HUES6 (cell line): ENCODE measurements around the gene PDSS1.

Experiments
- H3K27ac ChIP-seq: 2 replicates; pipeline ENCODE4 v1.7.0; 2013; ENCODE audit warnings: low read depth, mild to moderate bottlenecking, low read length, inconsistent platforms
- H3K27me3 ChIP-seq: 2 replicates; pipeline ENCODE4 v1.6.1; 2013; ENCODE audit warnings: low read length; ENCODE audit not compliant: control insufficient read depth, insufficient read depth
- H3K36me3 ChIP-seq: 2 replicates; pipeline ENCODE4 v1.6.1; 2013; ENCODE audit warnings: low read length; ENCODE audit not compliant: control insufficient read depth, insufficient read depth
- H3K4me1 ChIP-seq: 2 replicates; pipeline ENCODE4 v1.6.1; 2013; ENCODE audit warnings: low read length; ENCODE audit not compliant: control insufficient read depth, insufficient read depth
- H3K4me3 ChIP-seq: 2 replicates; pipeline ENCODE4 v1.5.1; 2013; ENCODE audit warnings: low read depth, low read length
- H3K9ac ChIP-seq: one replicate; pipeline ENCODE4 v1.6.1; 2013; ENCODE audit warnings: mild to moderate bottlenecking, low read length
- H3K9me3 ChIP-seq: 2 replicates; pipeline ENCODE4 v1.6.1; 2013; ENCODE audit warnings: low read depth, low read length; ENCODE audit not compliant: control insufficient read depth, insufficient read depth

PDSS1 gene

GRCh38 chr10:26739071-26739631, 41.6 kb downstream of the PDSS1 start:
- Histone ChIP-seq H3K27ac (0 out of 2 replicates have a peak overlapping the region, but pooled peaks have one; percentile 28), H3K9me3 (no peaks in the 10 kb centered on the region), H3K27me3 (no peaks in the 10 kb centered on the region), H3K36me3 (peaks cover 90% of the 10 kb centered on the region), H3K4me1 (peaks cover under 1% of the 10 kb centered on the region; the same call in 1 of the 2 replicates), H3K4me3 (no peak overlapping the region), H3K9ac (no peak overlapping the region)

GRCh38 chr10:26741368-26741767, 43.9 kb downstream of the PDSS1 start:
- Histone ChIP-seq H3K27ac (no peak overlapping the region), H3K9ac (no peak overlapping the region), H3K36me3 (peaks cover 85% of the 10 kb centered on the region), H3K9me3 (no peaks in the 10 kb centered on the region), H3K4me3 (no peak overlapping the region), H3K4me1 (no peaks in the 10 kb centered on the region), H3K27me3 (no peaks in the 10 kb centered on the region)

GRCh38 chr10:26743091-26743490, 45.6 kb downstream of the PDSS1 start:
- H3K27me3 ChIP-seq = no peaks in the 10 kb centered on the region
- no peaks in the 10 kb centered on the region for H3K4me1 ChIP-seq
- no peak overlapping the region for H3K9ac ChIP-seq
- H3K36me3 ChIP-seq = peaks cover 86% of the 10 kb centered on the region
- H3K9me3 ChIP-seq = no peaks in the 10 kb centered on the region
- 0 out of 2 replicates have a peak overlapping the region, but pooled peaks have one; percentile 38 for H3K27ac ChIP-seq
- no peak overlapping the region for H3K4me3 ChIP-seq

- H3K36me3 ChIP-seq = peaks cover 87% of the 10 kb centered on the region
- no peaks in the 10 kb centered on the region for H3K27me3 ChIP-seq
- no peak overlapping the region for H3K4me3 ChIP-seq
- H3K27ac ChIP-seq = 0 out of 2 replicates have a peak overlapping the region, but pooled peaks have one; percentile 38
- no peaks in the 10 kb centered on the region for H3K9me3 ChIP-seq
- H3K4me1 ChIP-seq = no peaks in the 10 kb centered on the region
- no peak overlapping the region for H3K9ac ChIP-seq
Observed at GRCh38 chr10:26743841-26744240, 46.3 kb downstream of the PDSS1 start.

GRCh38 chr10:26746061-26746460, 48.6 kb downstream of the PDSS1 start:
- no peaks in the 10 kb centered on the region for H3K4me1 ChIP-seq
- peaks cover 82% of the 10 kb centered on the region for H3K36me3 ChIP-seq
- no peak overlapping the region for H3K27ac ChIP-seq
- no peaks in the 10 kb centered on the region for H3K27me3 ChIP-seq
- no peaks in the 10 kb centered on the region for H3K9me3 ChIP-seq
- no peak overlapping the region for H3K4me3 ChIP-seq
- H3K9ac ChIP-seq = no peak overlapping the region

- Histone ChIP-seq H3K4me1 (peaks cover 18% of the 10 kb centered on the region), H3K27me3 (no peaks in the 10 kb centered on the region), H3K4me3 (no peak overlapping the region), H3K9ac (no peak overlapping the region), H3K36me3 (peaks cover 12% of the 10 kb centered on the region; the same call in 1 of the 2 replicates), H3K9me3 (no peaks in the 10 kb centered on the region), H3K27ac (0 out of 2 replicates have a peak overlapping the region, but pooled peaks have one; percentile 17)
Observed at GRCh38 chr10:26755443-26755903, 58.0 kb downstream of the PDSS1 start.

- H3K27ac ChIP-seq = no peak overlapping the region
- H3K4me3 ChIP-seq = no peak overlapping the region
- H3K9me3 ChIP-seq = no peaks in the 10 kb centered on the region
- H3K36me3 ChIP-seq = 0 out of 2 replicates have a peak, but pooled peaks cover 2% of the 10 kb centered on the region
- H3K4me1 ChIP-seq = peaks cover 18% of the 10 kb centered on the region
- H3K27me3 ChIP-seq = no peaks in the 10 kb centered on the region
- no peak overlapping the region for H3K9ac ChIP-seq
Observed at GRCh38 chr10:26759008-26759407, 61.5 kb downstream of the PDSS1 start.

GRCh38 chr10:26765549-26765948, 68.0 kb downstream of the PDSS1 start:
- no peak overlapping the region for H3K27ac ChIP-seq
- peaks cover 11% of the 10 kb centered on the region; the same call in 1 of the 2 replicates for H3K36me3 ChIP-seq
- no peak overlapping the region for H3K9ac ChIP-seq

GRCh38 chr10:26770069-26770468, 72.6 kb downstream of the PDSS1 start:
- H3K9ac ChIP-seq = no peak overlapping the region
- no peaks in the 10 kb centered on the region for H3K9me3 ChIP-seq
- no peaks in the 10 kb centered on the region for H3K27me3 ChIP-seq
- peaks cover 3% of the 10 kb centered on the region; the same call in 1 of the 2 replicates for H3K36me3 ChIP-seq
- peaks cover 11% of the 10 kb centered on the region; the same call in 1 of the 2 replicates for H3K4me1 ChIP-seq
- no peak overlapping the region for H3K4me3 ChIP-seq
- no peak overlapping the region for H3K27ac ChIP-seq

More at GRCh38 chr10:26765549-26765948, 68.0 kb downstream of the PDSS1 start:
- H3K27me3 ChIP-seq = no peaks in the 10 kb centered on the region
- H3K4me3 ChIP-seq = no peak overlapping the region
- peaks cover 7% of the 10 kb centered on the region; the same call in 1 of the 2 replicates for H3K4me1 ChIP-seq
- no peaks in the 10 kb centered on the region for H3K9me3 ChIP-seq

GRCh38 chr10:26773633-26774032, 76.1 kb downstream of the PDSS1 start:
- H3K9me3 ChIP-seq = no peaks in the 10 kb centered on the region
- H3K27me3 ChIP-seq = no peaks in the 10 kb centered on the region
- H3K36me3 ChIP-seq = no peaks in the 10 kb centered on the region
- no peak overlapping the region for H3K9ac ChIP-seq
- peaks cover 14% of the 10 kb centered on the region; the same call in 1 of the 2 replicates for H3K4me1 ChIP-seq
- H3K4me3 ChIP-seq = no peak overlapping the region
- no peak overlapping the region for H3K27ac ChIP-seq

GRCh38 chr10:26776258-26776657, 78.8 kb downstream of the PDSS1 start:
- H3K27me3 ChIP-seq = no peaks in the 10 kb centered on the region
- H3K4me1 ChIP-seq = peaks cover 26% of the 10 kb centered on the region
- H3K4me3 ChIP-seq = no peak overlapping the region
- no peak overlapping the region for H3K9ac ChIP-seq
- H3K36me3 ChIP-seq = no peaks in the 10 kb centered on the region
- H3K9me3 ChIP-seq = no peaks in the 10 kb centered on the region
- no peak overlapping the region for H3K27ac ChIP-seq
